Parathyroid adenoma (tissue), 2 donors: ENCODE data around the gene ARHGAP29.

Source experiments
- H2AFZ ChIP-seq: fragments of 300-600 bp; sonication (generic); one replicate; pipeline ENCODE4 v1.7.0; 2017; ENCODE audit warnings: antibody characterized with exemption, mild to moderate bottlenecking
- H3K27ac ChIP-seq: fragments of 300-600 bp; sonication (generic); one replicate; pipeline ENCODE4 v1.7.0; 2017
- H3K27me3 ChIP-seq: fragments of 300-600 bp; sonication (generic); one replicate; pipeline ENCODE4 v1.7.0; 2017; ENCODE audit warnings: low read length; ENCODE audit not compliant: control insufficient read depth, insufficient read depth
- H3K36me3 ChIP-seq: fragments of 300-600 bp; sonication (generic); one replicate; pipeline ENCODE4 v1.7.0; 2017; ENCODE audit warnings: low read length; ENCODE audit not compliant: control insufficient read depth, insufficient read depth
- H3K4me1 ChIP-seq: fragments of 300-600 bp; sonication (generic); one replicate; pipeline ENCODE4 v1.7.0; 2017; ENCODE audit warnings: control low read depth
- H3K4me2 ChIP-seq: fragments of 300-600 bp; sonication (generic); one replicate; pipeline ENCODE4 v1.7.0; 2017; ENCODE audit warnings: low read length
- H3K4me3 ChIP-seq: fragments of 300-600 bp; sonication (generic); one replicate; pipeline ENCODE4 v1.7.0; 2017; ENCODE audit warnings: low read depth, low read length
- H3K79me2 ChIP-seq: fragments of 300-600 bp; sonication (generic); one replicate; pipeline ENCODE4 v1.7.0; 2017; ENCODE audit warnings: control low read depth
- H3K9ac ChIP-seq: fragments of 300-600 bp; sonication (generic); one replicate; pipeline ENCODE4 v1.7.0; 2017; ENCODE audit warnings: mild to moderate bottlenecking
- H3K9me3 ChIP-seq: fragments of 300-600 bp; sonication (generic); one replicate; pipeline ENCODE4 v1.7.0; 2017; ENCODE audit warnings: low read length; ENCODE audit not compliant: control insufficient read depth
- TF ChIP-seq, protein P1 (sequence below): fragments of 300-600 bp; sonication (generic); IDR thresholded peaks from one replicate; pipeline ENCODE4 v1.7.0; 2017; ENCODE audit warnings: antibody characterized with exemption, mild to moderate bottlenecking
- donor health status: primary hyperparathyroidism.

Gene ARHGAP29

DNA sequence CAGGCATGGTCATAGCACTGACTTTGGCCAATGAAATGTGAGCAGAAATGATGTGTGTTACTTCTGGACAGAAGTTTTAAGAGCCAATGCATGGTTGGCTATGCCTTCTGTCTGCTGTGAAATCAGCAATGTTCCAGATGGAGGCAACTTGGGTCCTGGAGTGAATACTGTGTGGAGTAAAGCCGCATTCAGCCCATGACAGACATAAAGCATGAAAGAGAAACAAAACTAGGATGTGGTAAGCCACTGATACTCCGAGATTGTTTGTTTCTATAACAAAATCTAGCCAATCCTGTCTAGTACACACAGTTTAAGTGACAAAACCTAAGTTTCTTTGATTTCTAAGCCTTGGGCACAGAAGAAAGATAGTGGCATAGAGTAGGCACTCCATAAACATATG is 47.1 kb upstream of the ARHGAP29 start:
- H3K9ac ChIP-seq = no peak overlapping the region

DNA sequence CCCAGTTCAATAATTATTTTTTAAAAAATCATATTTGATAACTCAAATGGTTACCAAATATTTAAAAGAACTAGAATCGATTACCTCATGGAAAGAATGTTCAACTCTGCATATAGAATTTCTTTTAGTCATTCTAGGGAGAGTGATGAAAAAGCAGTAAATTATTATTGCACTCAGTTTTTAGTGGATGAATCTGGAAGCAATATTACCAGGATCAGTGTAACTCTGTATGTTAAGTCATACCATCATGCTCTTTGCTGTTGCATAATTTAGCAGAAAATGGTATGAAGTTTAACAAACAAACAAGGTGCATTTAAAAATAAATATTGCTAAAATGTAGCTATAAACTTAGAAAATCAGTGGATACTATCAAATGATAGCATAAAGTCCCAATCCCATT is 46.1 kb upstream of the ARHGAP29 start:
- Histone ChIP-seq H3K4me3 (no peak overlapping the region), H3K79me2 (no peaks in the 10 kb centered on the region), H3K36me3 (no peaks in the 10 kb centered on the region), H2AFZ (no peak overlapping the region), H3K27me3 (no peaks in the 10 kb centered on the region), H3K4me1 (no peaks in the 10 kb centered on the region), H3K9ac (no peak overlapping the region), H3K27ac (no peak overlapping the region), H3K4me2 (no peak overlapping the region), H3K9me3 (no peaks in the 10 kb centered on the region)
- TF ChIP-seq, protein P1, sequence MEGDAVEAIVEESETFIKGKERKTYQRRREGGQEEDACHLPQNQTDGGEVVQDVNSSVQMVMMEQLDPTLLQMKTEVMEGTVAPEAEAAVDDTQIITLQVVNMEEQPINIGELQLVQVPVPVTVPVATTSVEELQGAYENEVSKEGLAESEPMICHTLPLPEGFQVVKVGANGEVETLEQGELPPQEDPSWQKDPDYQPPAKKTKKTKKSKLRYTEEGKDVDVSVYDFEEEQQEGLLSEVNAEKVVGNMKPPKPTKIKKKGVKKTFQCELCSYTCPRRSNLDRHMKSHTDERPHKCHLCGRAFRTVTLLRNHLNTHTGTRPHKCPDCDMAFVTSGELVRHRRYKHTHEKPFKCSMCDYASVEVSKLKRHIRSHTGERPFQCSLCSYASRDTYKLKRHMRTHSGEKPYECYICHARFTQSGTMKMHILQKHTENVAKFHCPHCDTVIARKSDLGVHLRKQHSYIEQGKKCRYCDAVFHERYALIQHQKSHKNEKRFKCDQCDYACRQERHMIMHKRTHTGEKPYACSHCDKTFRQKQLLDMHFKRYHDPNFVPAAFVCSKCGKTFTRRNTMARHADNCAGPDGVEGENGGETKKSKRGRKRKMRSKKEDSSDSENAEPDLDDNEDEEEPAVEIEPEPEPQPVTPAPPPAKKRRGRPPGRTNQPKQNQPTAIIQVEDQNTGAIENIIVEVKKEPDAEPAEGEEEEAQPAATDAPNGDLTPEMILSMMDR = no peak

More for the DNA sequence above, 47.1 kb upstream of the ARHGAP29 start:
- no peak overlapping the region for H3K4me3 ChIP-seq
- H3K27ac ChIP-seq = no peak overlapping the region
- no peaks in the 10 kb centered on the region for H3K27me3 ChIP-seq
- H3K4me1 ChIP-seq = no peaks in the 10 kb centered on the region
- H3K79me2 ChIP-seq = no peaks in the 10 kb centered on the region
- TF ChIP-seq, protein P1 = no peak
- no peaks in the 10 kb centered on the region for H3K9me3 ChIP-seq
- H3K4me2 ChIP-seq = no peak overlapping the region
- H2AFZ ChIP-seq = no peak overlapping the region
- no peaks in the 10 kb centered on the region for H3K36me3 ChIP-seq

DNA sequence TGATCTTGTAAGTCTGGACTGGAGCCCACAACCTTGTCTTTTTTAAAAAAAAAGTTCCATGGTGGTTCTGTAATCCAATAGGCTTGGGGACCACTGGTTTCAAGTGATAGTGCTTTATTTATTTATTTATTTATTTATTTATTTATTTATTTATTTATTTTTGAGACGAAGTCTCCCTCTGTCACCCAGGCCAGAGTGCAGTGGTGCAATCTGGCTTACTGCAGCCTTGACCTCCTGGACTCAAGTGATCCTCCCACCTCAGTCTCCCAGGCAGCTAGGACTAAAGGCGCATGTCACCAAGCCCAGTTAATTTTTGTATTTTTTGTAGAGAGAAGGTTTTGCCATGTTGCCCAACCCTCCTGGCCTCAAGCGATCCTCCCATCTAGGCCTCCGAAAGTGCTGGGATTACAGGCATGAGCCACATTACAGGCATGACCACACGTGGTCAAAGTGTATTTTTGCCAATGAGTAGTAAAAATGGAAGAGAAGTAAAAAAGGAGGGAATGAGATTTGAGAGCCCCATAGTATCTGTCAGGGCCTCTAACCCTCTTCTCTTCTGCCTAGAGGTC is 44.8 kb upstream of the ARHGAP29 start:
- no peaks in the 10 kb centered on the region for H3K79me2 ChIP-seq
- H3K9ac ChIP-seq = no peak overlapping the region
- H3K27ac ChIP-seq = no peak overlapping the region
- no peaks in the 10 kb centered on the region for H3K36me3 ChIP-seq
- H3K27me3 ChIP-seq = no peaks in the 10 kb centered on the region
- no peaks in the 10 kb centered on the region for H3K9me3 ChIP-seq
- H3K4me3 ChIP-seq = no peak overlapping the region
- no peaks in the 10 kb centered on the region for H3K4me1 ChIP-seq
- no peak overlapping the region for H3K4me2 ChIP-seq
- H2AFZ ChIP-seq = no peak overlapping the region
- TF ChIP-seq, protein P1 = no peak

DNA sequence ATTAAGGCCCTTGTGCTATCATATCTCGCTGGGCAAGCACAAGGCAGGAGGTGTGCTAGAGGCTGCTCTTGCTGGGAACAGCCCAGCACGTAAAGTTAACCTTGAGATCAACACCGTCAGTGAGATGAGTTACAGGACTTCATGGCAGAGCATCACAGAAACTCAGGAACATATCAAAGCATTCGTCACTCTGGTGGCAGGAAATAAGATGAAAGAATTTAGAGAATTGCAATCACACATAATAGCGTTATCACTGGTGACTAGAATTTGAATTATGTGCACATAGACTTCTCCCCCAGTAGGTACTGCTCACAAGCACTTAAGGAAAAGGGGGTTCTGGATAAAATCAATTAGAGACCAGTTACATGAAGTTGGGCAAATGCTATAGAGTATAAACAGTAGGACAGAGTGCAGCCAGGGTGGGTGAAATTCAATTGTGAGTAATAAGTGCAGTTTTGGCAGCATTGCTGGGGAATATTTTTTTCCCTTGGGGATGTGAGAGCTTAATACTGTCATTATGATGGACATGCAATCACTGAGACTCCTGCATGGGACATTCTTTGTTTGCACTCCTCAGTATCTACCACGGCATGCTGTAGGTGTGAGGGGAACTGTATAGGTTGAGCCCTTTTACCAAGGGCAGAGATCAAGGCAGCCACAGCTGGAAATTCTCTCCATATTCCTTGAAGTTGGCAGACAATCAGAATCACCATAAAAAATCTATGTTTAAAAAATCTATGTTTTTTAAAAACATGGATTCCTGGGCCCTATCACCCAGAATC is 44.2 kb upstream of the ARHGAP29 start:
- no peaks in the 10 kb centered on the region for H3K9me3 ChIP-seq
- no peak overlapping the region for H3K4me2 ChIP-seq
- H2AFZ ChIP-seq = no peak overlapping the region
- H3K27me3 ChIP-seq = no peaks in the 10 kb centered on the region
- no peaks in the 10 kb centered on the region for H3K36me3 ChIP-seq
- H3K4me1 ChIP-seq = no peaks in the 10 kb centered on the region
- H3K9ac ChIP-seq = no peak overlapping the region
- H3K4me3 ChIP-seq = no peak overlapping the region
- TF ChIP-seq, protein P1 = no peak
- H3K27ac ChIP-seq = no peak overlapping the region
- no peaks in the 10 kb centered on the region for H3K79me2 ChIP-seq

DNA sequence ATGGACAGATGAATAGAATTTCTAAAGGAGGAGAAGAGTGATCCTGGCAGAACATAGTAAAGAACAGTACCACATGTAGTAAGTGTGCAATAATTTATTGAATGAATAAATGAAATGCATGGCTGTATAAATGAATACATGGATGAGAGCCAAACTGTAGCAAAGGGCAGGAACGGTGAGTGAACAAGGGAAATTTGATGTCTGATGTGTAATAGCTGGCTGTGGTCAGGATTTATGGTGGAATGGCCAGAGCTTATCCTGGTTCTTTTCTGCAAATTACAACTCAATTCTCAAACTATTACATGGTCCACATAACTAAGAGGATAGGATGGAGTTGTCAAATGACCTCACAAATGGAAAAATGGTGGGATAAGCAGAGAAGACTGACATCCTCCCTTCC is 43.2 kb upstream of the ARHGAP29 start:
- Histone ChIP-seq H3K36me3 (no peaks in the 10 kb centered on the region), H2AFZ (no peak overlapping the region), H3K27me3 (no peaks in the 10 kb centered on the region), H3K4me3 (no peak overlapping the region), H3K4me1 (no peaks in the 10 kb centered on the region), H3K9ac (no peak overlapping the region), H3K27ac (no peak overlapping the region), H3K4me2 (no peak overlapping the region), H3K9me3 (no peaks in the 10 kb centered on the region), H3K79me2 (no peaks in the 10 kb centered on the region)
- TF ChIP-seq, protein P1 = no peak
